HCT116 (cell line): Measurements from ENCODE around the gene GYPB.
"Not testable (repeated sequence)": the region's sequence is repeated elsewhere in the genome, so short reads cannot be mapped to it uniquely, and the experiment has no call there.

ENCODE experiments used
- CTCF ChIP-seq, 3 experiments: fragments of 200-600 bp in 1 of 3; sonication (generic) in 1 of 3; IDR thresholded peaks in 2 of 3; conservative IDR thresholded peaks in 1 of 3; 2 replicates each; pipeline ENCODE4 v1.5.1; 2012 to 2017; ENCODE audit warnings: low read depth in 2 of 3, low read length in 2 of 3, antibody characterized with exemption in 1 of 3, borderline replicate concordance in 1 of 3, control low read depth in 1 of 3, mild to moderate bottlenecking in 1 of 3, mixed read lengths in 1 of 3, mixed run types in 1 of 3, moderate library complexity in 1 of 3; ENCODE audit not compliant: insufficient read depth in 1 of 3
- ELF1 ChIP-seq: IDR thresholded peaks from 2 replicates; pipeline ENCODE4 v1.6.1; 2012; ENCODE audit warnings: low read depth, borderline replicate concordance
- EZH2 ChIP-seq: fragments of 200-600 bp; sonication (generic); IDR thresholded peaks from 2 replicates; pipeline ENCODE4 v1.6.1; 2017; ENCODE audit warnings: antibody characterized with exemption, mixed run types
- POLR2AphosphoS5 ChIP-seq: IDR thresholded peaks from 2 replicates; pipeline ENCODE4 v1.6.1; 2011; ENCODE audit warnings: mild to moderate bottlenecking, low read depth, low read length, moderate library complexity
- SIN3A ChIP-seq: IDR thresholded peaks from 2 replicates; pipeline ENCODE4 v1.6.1; 2012; ENCODE audit warnings: low read depth
- ZFX ChIP-seq: fragments of 450-650 bp; IDR thresholded peaks from 2 replicates; pipeline ENCODE4 v1.6.1; 2017

GRCh38 chr4:144055336-144055735 is 36.2 kb upstream of the GYPB start:
- TF ChIP-seq POLR2AphosphoS5; ZFX; CTCF (IDR thresholded peaks at IDR 0.05 in 2 of 3, conservative IDR thresholded peaks at IDR 0.05 in 1 of 3; ENCODE audit: borderline replicate concordance in 1 of 3, insufficient read depth in 1 of 3, low read depth in 2 of 3, low read length in 2 of 3); ELF1; EZH2; SIN3A: not testable (repeated sequence)
